ENCODE measurements around the gene KAT6B. TPM values are rescaled to one million over a fixed set of nuclear protein-coding genes. Genes with fewer than 3 reads are reported as not detected.

KAT6B gene
- total and polyA plus RNA-seq, 7 donors = 2.1 to 21.3 (median 16.9) TPM

DNA sequence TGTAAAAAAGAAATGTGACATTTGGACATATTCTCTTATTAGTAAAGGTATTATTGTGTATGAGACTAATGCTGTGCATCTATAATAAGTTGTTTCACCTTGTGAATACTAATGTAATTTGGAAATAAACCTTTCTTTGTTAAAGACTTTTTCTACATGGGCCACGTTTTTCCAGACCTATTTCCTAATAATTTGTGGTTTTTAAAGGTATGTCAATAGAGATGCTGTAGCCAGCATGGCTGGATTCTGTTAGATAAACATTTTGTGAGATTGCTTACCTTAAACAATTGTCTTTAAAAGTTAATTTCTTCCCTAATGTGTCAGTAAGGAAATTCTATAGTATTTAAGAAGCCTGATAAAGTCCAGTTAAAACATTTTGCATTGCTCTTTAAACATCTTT, 56.0 kb downstream of the KAT6B start:
- 51 to 80% (median 74%) methylated on average over 1 of the region's 1 CpG for WGBS, 3 donors
- Histone ChIP-seq H3K27ac (no peak overlapping the region), H3K4me1 (peaks cover 27% of the 10 kb centered on the region), H3K4me3 (no peak overlapping the region), H3K9me3 (no peaks in the 10 kb centered on the region), H3K36me3 (ENCODE audit: insufficient read depth in 1 of 2, low read depth in 1 of 2) (no peaks in the 10 kb centered on the region), H3K27me3 (ENCODE audit: insufficient read depth in 3 of 3, low read length in 2 of 3) (no peaks in the 10 kb centered on the region)
- no peak for ATAC-seq
- TF ChIP-seq, protein P1, sequence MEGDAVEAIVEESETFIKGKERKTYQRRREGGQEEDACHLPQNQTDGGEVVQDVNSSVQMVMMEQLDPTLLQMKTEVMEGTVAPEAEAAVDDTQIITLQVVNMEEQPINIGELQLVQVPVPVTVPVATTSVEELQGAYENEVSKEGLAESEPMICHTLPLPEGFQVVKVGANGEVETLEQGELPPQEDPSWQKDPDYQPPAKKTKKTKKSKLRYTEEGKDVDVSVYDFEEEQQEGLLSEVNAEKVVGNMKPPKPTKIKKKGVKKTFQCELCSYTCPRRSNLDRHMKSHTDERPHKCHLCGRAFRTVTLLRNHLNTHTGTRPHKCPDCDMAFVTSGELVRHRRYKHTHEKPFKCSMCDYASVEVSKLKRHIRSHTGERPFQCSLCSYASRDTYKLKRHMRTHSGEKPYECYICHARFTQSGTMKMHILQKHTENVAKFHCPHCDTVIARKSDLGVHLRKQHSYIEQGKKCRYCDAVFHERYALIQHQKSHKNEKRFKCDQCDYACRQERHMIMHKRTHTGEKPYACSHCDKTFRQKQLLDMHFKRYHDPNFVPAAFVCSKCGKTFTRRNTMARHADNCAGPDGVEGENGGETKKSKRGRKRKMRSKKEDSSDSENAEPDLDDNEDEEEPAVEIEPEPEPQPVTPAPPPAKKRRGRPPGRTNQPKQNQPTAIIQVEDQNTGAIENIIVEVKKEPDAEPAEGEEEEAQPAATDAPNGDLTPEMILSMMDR (IDR thresholded peaks at IDR 0.05) = no peak
- no peak for DNase-seq
- intact Hi-C loops (cut with DNase I) = no loop called here

DNA sequence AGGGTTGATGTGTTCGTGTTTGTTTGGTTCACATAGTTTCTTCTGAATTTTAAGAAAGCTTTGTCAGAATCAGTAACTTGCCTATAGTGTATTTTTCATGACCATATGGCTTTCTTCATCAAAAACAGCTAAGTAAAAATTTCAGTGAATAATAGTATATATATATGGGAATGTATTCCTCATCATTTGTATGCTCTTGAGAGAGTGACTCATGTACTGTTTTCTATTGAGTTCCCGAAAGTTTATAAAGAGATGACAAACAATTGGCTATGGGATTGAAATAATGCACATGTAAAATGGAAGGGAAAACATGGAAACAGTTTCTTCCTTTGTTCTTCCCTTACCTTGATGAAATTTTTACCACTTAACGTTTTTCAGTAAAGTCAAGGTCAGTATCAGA, 56.4 kb downstream of the KAT6B start:
- peaks cover 31% of the 10 kb centered on the region for H3K4me1 ChIP-seq
- no peak for ATAC-seq
- no peaks in the 10 kb centered on the region for H3K36me3 ChIP-seq (ENCODE audit: insufficient read depth in 1 of 2, low read depth in 1 of 2)
- H3K9me3 ChIP-seq = no peaks in the 10 kb centered on the region
- no peak overlapping the region for H3K27ac ChIP-seq
- WGBS, 3 donors = 60 to 79% (median 74%) methylated on average over 3 of the region's 3 CpGs
- TF ChIP-seq, protein P1 (IDR thresholded peaks at IDR 0.05) = no peak
- H3K27me3 ChIP-seq (ENCODE audit: insufficient read depth in 3 of 3, low read length in 2 of 3) = no peaks in the 10 kb centered on the region
- H3K4me3 ChIP-seq = no peak overlapping the region
- intact Hi-C loops (cut with DNase I) = no loop called here
- no peak for DNase-seq

GRCh38 chr10:74883428-74883827, 57.0 kb downstream of the KAT6B start:
- no peak overlapping the region for H3K4me3 ChIP-seq
- WGBS, 3 donors = 32 to 44% (median 41%) methylated on average over 1 of the region's 1 CpG
- TF ChIP-seq, protein P1 (IDR thresholded peaks at IDR 0.05) = no peak
- no peak overlapping the region for H3K27ac ChIP-seq
- no peaks in the 10 kb centered on the region for H3K9me3 ChIP-seq
- ATAC-seq = no peak
- H3K36me3 ChIP-seq (ENCODE audit: insufficient read depth in 1 of 2, low read depth in 1 of 2) = no peaks in the 10 kb centered on the region
- no peaks in the 10 kb centered on the region for H3K27me3 ChIP-seq (ENCODE audit: insufficient read depth in 3 of 3, low read length in 2 of 3)
- H3K4me1 ChIP-seq = peaks cover 37% of the 10 kb centered on the region
- DNase-seq = no peak
- intact Hi-C loops (cut with DNase I) = no loop called here

GRCh38 chr10:74887614-74888284, 61.3 kb downstream of the KAT6B start:
- Histone ChIP-seq H3K4me1 (peaks cover 51% of the 10 kb centered on the region), H3K36me3 (ENCODE audit: insufficient read depth in 1 of 2, low read depth in 1 of 2) (no peaks in the 10 kb centered on the region), H3K27me3 (ENCODE audit: insufficient read depth in 3 of 3, low read length in 2 of 3) (no peaks in the 10 kb centered on the region), H3K4me3 (no peak overlapping the region), H3K27ac (peak overlapping the region; percentile 59), H3K9me3 (no peaks in the 10 kb centered on the region)
- TF ChIP-seq, protein P1 (IDR thresholded peaks at IDR 0.05) = no peak
- 64 to 78% (median 73%) methylated on average over 2 of the region's 2 CpGs for WGBS, 3 donors
- intact Hi-C loops (cut with DNase I) = no loop called here
- DNase-seq (no peak), ATAC-seq (peak in 3 of 4 donors; percentile 19 to 63 (median 20))
